HepG2 (cell line): ENCODE results near the gene ATRIP. TPM values are rescaled to one million over a fixed set of nuclear protein-coding genes. Genes with fewer than 3 reads are reported as not detected.

Source experiments
- ARID4A ChIP-seq: sonication (generic); formaldehyde crosslinking; IDR thresholded peaks from 2 replicates; pipeline ENCODE4 v1.5.0; 2020; ENCODE audit warnings: mild to moderate bottlenecking, missing genetic modification reagents, borderline replicate concordance
- DMTF1 ChIP-seq: sonication (generic); formaldehyde crosslinking; IDR thresholded peaks from 2 replicates; pipeline ENCODE4 v1.4.0; 2020; ENCODE audit warnings: mild to moderate bottlenecking, missing genetic modification reagents
- HDAC2 ChIP-seq: sonication (generic); formaldehyde crosslinking; IDR thresholded peaks from 2 replicates; pipeline ENCODE4 v1.4.0; 2020; ENCODE audit warnings: missing genetic modification reagents
- MTA3 ChIP-seq: sonication (generic); formaldehyde crosslinking; IDR thresholded peaks from 2 replicates; pipeline ENCODE4 v1.4.0; 2020; ENCODE audit warnings: missing genetic modification reagents
- NFKB2 ChIP-seq: sonication (generic); formaldehyde crosslinking; IDR thresholded peaks from 2 replicates; pipeline ENCODE4 v1.4.0; 2020; ENCODE audit warnings: missing genetic modification reagents, borderline replicate concordance
- NR2F2 ChIP-seq: IDR thresholded peaks from 2 replicates; pipeline ENCODE4 v1.6.1; 2012; ENCODE audit warnings: low read depth, inconsistent platforms, borderline replicate concordance
- NR2F6 ChIP-seq, 2 experiments: IDR thresholded peaks; 2 replicates each; pipeline ENCODE4 v1.6.1; 2016; ENCODE audit warnings: antibody characterized with exemption in 1 of 2, mild to moderate bottlenecking in 1 of 2
- PATZ1 ChIP-seq: sonication (generic); formaldehyde crosslinking; IDR thresholded peaks from 2 replicates; pipeline ENCODE4 v1.4.0; 2020; ENCODE audit warnings: missing genetic modification reagents
- RBM39 ChIP-seq: fragments of 200-400 bp; formaldehyde crosslinking; IDR thresholded peaks from one replicate; pipeline ENCODE4 v1.6.1; 2018; ENCODE audit warnings: antibody characterized with exemption, mild to moderate bottlenecking, low read depth, low read length; ENCODE audit not compliant: poor library complexity, severe bottlenecking
- ZMAT5 ChIP-seq: sonication (generic); formaldehyde crosslinking; IDR thresholded peaks from 2 replicates; pipeline ENCODE4 v1.5.0; 2020; ENCODE audit warnings: mild to moderate bottlenecking, low read depth, missing genetic modification reagents, borderline replicate concordance
- ZNF142 ChIP-seq: sonication (generic); formaldehyde crosslinking; IDR thresholded peaks from 2 replicates; pipeline ENCODE4 v1.4.0; 2020; ENCODE audit warnings: missing genetic modification reagents
- ZNF567 ChIP-seq: sonication (generic); formaldehyde crosslinking; IDR thresholded peaks from 2 replicates; pipeline ENCODE4 v1.8.1; 2023; ENCODE audit warnings: mild to moderate bottlenecking, missing genetic modification reagents, borderline replicate concordance
- polyA plus RNA-seq, 8 experiments: library from polyadenylated mRNA; depleted of rRNA in 3 of 8; stranded (reverse) in 7 of 8; unstranded in 1 of 8; fragments of >200 nt; fragmentation: Illumina TruSeq in 4 of 8; extraction: Trizol in 4 of 8; gene quantifications; 2 replicates each; pipeline versions ENCODE4 v1.2.1 to v1.2.3, GENCODE V29; 2011 to 2016; ENCODE audit warnings: low read depth in 4 of 8, missing spikeins in 1 of 8, mixed read lengths in 1 of 8; ENCODE audit not compliant: insufficient read depth in 1 of 8
- total RNA-seq, 5 experiments: library from RNA; depleted of rRNA; stranded (reverse); fragments of >200 nt; fragmentation: Illumina TruSeq; extraction: Trizol; gene quantifications; 2 replicates each; pipeline ENCODE4 v1.2.3, GENCODE V29; 2016; ENCODE audit warnings: low read depth in 1 of 5

The ATRIP gene
- total and polyA plus RNA-seq, 2 of the 13 experiments (the other 11 are each of a cell fraction or from before 2014, with no cell fraction given): 5.1 to 12.5 TPM

GRCh38 chr3:48507256-48508061 is 60.9 kb downstream of the ATRIP start (continued):
- no peak; the same call in 1 of the 2 replicates for TF ChIP-seq ARID4A
- no peak for TF ChIP-seq RBM39
- no peak for TF ChIP-seq ZMAT5 (CRISPR knock-in tag)
- 0 out of 2 replicates have a peak, but pooled peaks have one; percentile 83 for TF ChIP-seq ZNF567 (CRISPR knock-in tag)
- TF ChIP-seq HDAC2 (CRISPR knock-in tag): peak; percentile 39; the same call in 1 of the 2 replicates
- TF ChIP-seq ZNF142: no peak
- TF ChIP-seq NR2F6 (IDR thresholded peaks at IDR 0.05): no peak
- TF ChIP-seq NR2F6 (CRISPR knock-in tag; IDR thresholded peaks at IDR 0.05): peak; percentile 46; the same call in 1 of the 2 replicates
- TF ChIP-seq DMTF1 (CRISPR knock-in tag): no peak
- no peak for TF ChIP-seq NR2F2
- peak; percentile 59; the same call in 1 of the 2 replicates for TF ChIP-seq NFKB2
- peak; percentile 75 for TF ChIP-seq PATZ1 (CRISPR knock-in tag)
- TF ChIP-seq MTA3 (CRISPR knock-in tag): no peak
